PC-3 (cell line): ENCODE measurements around the gene ARL4D. TPM values are rescaled to one million over a fixed set of nuclear protein-coding genes. Genes with fewer than 3 reads are reported as not detected.

Source experiments
- ATAC-seq: fragments of 200-7000 bp; cut with Tn5 transposase; 2 replicates; pipeline ENCODE4 v1.9.1; 2020; ENCODE audit warnings: mild to moderate bottlenecking, moderate library complexity
- BruUV-seq: library from RNA; stranded (reverse); fragments of 400-500 nt; replicated peaks from 2 replicates; lab custom pipeline; 2021; lab: Mats Ljungman, UMichigan
- CTCF ChIA-PET: fragments of 300-600 bp; sonication (Branson Sonifier 250); formaldehyde crosslinking; loops from one replicate; lab custom pipeline; 2022; ENCODE audit warnings: antibody characterized with exemption; lab: Charles Lee
- POLR2A ChIA-PET: fragments of 300-600 bp; sonication (Branson Sonifier 250); formaldehyde crosslinking; loops from one replicate; lab custom pipeline; 2022; ENCODE audit warnings: antibody characterized with exemption; ENCODE audit not compliant: unreplicated experiment; lab: Charles Lee
- DNase-seq: peaks from one replicate; pipeline ENCODE4 v3.0.0-alpha.2; 2015
- H2AFZ ChIP-seq: fragments of 300-600 bp; sonication (generic); 2 replicates; pipeline ENCODE4 v1.6.0; 2016; ENCODE audit warnings: antibody characterized with exemption, low read length
- H3F3A ChIP-seq: fragments of 300-600 bp; sonication (generic); one replicate; pipeline ENCODE4 v1.6.0; 2017; ENCODE audit warnings: antibody characterized with exemption, low read length, control low read depth, mild to moderate bottlenecking; ENCODE audit not compliant: unreplicated experiment
- H3K27ac ChIP-seq: fragments of 300-600 bp; sonication (generic); 2 replicates; pipeline ENCODE4 v1.5.1; 2016; ENCODE audit warnings: mild to moderate bottlenecking, low read length
- H3K27me3 ChIP-seq: fragments of 300-600 bp; sonication (generic); 2 replicates; pipeline ENCODE4 v1.6.1; 2016; ENCODE audit warnings: low read length, mixed read lengths
- H3K36me3 ChIP-seq: fragments of 300-600 bp; sonication (generic); 2 replicates; pipeline ENCODE4 v1.6.1; 2016; ENCODE audit warnings: low read depth, mixed run types, low read length, mixed read lengths
- H3K4me1 ChIP-seq: fragments of 300-600 bp; sonication (generic); 2 replicates; pipeline ENCODE4 v1.5.1; 2016; ENCODE audit warnings: low read length; ENCODE audit not compliant: insufficient read depth
- H3K4me2 ChIP-seq: fragments of 300-600 bp; sonication (generic); 2 replicates; pipeline ENCODE4 v1.6.0; 2016; ENCODE audit warnings: low read length
- H3K4me3 ChIP-seq: fragments of 300-600 bp; sonication (generic); 2 replicates; pipeline ENCODE4 v1.5.1; 2016; ENCODE audit warnings: mild to moderate bottlenecking, low read length, mixed read lengths
- H3K79me2 ChIP-seq: fragments of 300-600 bp; sonication (generic); 2 replicates; pipeline ENCODE4 v1.6.1; 2017; ENCODE audit warnings: low read length, mixed read lengths
- H3K9ac ChIP-seq: fragments of 300-600 bp; sonication (generic); 2 replicates; pipeline ENCODE4 v1.6.0; 2016; ENCODE audit warnings: mild to moderate bottlenecking, low read length
- H3K9me2 ChIP-seq: fragments of 300-600 bp; sonication (generic); replicated peaks from 2 replicates; pipeline ENCODE4 v1.6.1; 2016; ENCODE audit warnings: mixed run types, low read length, mixed read lengths
- H3K9me3 ChIP-seq: fragments of 300-600 bp; sonication (generic); 2 replicates; pipeline ENCODE4 v1.6.1; 2016; ENCODE audit warnings: low read length, mixed read lengths
- H4K20me1 ChIP-seq: fragments of 300-600 bp; sonication (generic); 2 replicates; pipeline ENCODE4 v1.6.1; 2016; ENCODE audit warnings: low read length, mixed read lengths
- CTCF ChIP-seq: fragments of 300-600 bp; sonication (generic); conservative IDR thresholded peaks from 2 replicates; pipeline ENCODE4 v1.5.1; 2017; ENCODE audit warnings: antibody characterized with exemption, low read depth, mild to moderate bottlenecking, low read length
- EZH2 ChIP-seq: fragments of 300-600 bp; sonication (generic); IDR thresholded peaks from one replicate; pipeline ENCODE4 v1.6.1; 2017; ENCODE audit warnings: antibody characterized with exemption, mild to moderate bottlenecking, low read length; ENCODE audit not compliant: unreplicated experiment
- EZH2phosphoT487 ChIP-seq: fragments of 300-600 bp; sonication (generic); IDR thresholded peaks from 2 replicates; pipeline ENCODE4 v1.6.1; 2018; ENCODE audit warnings: mild to moderate bottlenecking, antibody characterized with exemption, low read length, borderline replicate concordance
- intact Hi-C: fragments of 100-400 bp; cut with micrococcal nuclease; formaldehyde crosslinking; loops from 2 replicates; pipeline ENCODE4 v1.9.0; 2023
- total RNA-seq: library from RNA; depleted of rRNA; stranded (reverse); fragments of >200 nt; gene quantifications from 2 replicates; pipeline ENCODE4 v1.2.3, GENCODE V29; 2014

Gene ARL4D
- total RNA-seq, 1 experiment from 2014 or later: 14.3 TPM

GRCh38 chr17:43403846-43404245 lies 5.1 kb downstream of the ARL4D start:
- Histone ChIP-seq H3K9me2 (no peaks in the 10 kb centered on the region), H3K36me3 (no peaks in the 10 kb centered on the region), H2AFZ (no peak overlapping the region), H3K9ac (no peak overlapping the region), H3K4me1 (peaks cover 29% of the 10 kb centered on the region), H3K9me3 (no peaks in the 10 kb centered on the region), H4K20me1 (no peaks in the 10 kb centered on the region), H3K4me3 (no peak overlapping the region), H3K79me2 (peaks cover 26% of the 10 kb centered on the region), H3K27ac (no peak overlapping the region), H3F3A (no peaks in the 10 kb centered on the region), H3K27me3 (no peaks in the 10 kb centered on the region), H3K4me2 (no peak overlapping the region)
- ChIA-PET POLR2A (no interaction called here), CTCF (no interaction called here)
- BruUV-seq: no TSS peak
- no peak for ATAC-seq
- TF ChIP-seq CTCF: no peak
- TF ChIP-seq EZH2: no peak
- no peak for TF ChIP-seq EZH2phosphoT487
- DNase-seq: no peak
- intact Hi-C loops: no loop called here

GRCh38 chr17:43405861-43406260 lies 7.1 kb downstream of the ARL4D start:
- peaks cover 6% of the 10 kb centered on the region; the same call in 1 of the 2 replicates for H3K79me2 ChIP-seq
- no peak for DNase-seq
- BruUV-seq: no TSS peak
- ChIA-PET CTCF (interaction anchor here (0.6 kb wide), 1 partner anchor 60 kb away, joined by 6 read pairs; no protein-coding TSS in a partner anchor), POLR2A (no interaction called here)
- H3K4me3 ChIP-seq: no peak overlapping the region
- H3K4me2 ChIP-seq: no peak overlapping the region
- no peaks in the 10 kb centered on the region for H3K9me3 ChIP-seq
- peaks cover 14% of the 10 kb centered on the region for H3K4me1 ChIP-seq
- no peak overlapping the region for H3K27ac ChIP-seq
- H3K9ac ChIP-seq: no peak overlapping the region
- H4K20me1 ChIP-seq: no peaks in the 10 kb centered on the region
- no peaks in the 10 kb centered on the region for H3F3A ChIP-seq
- no peak for TF ChIP-seq EZH2phosphoT487
- TF ChIP-seq CTCF: no peak
- no peak for TF ChIP-seq EZH2
- ATAC-seq: no peak
- no peaks in the 10 kb centered on the region for H3K36me3 ChIP-seq
- no peaks in the 10 kb centered on the region for H3K9me2 ChIP-seq
- no peak overlapping the region for H2AFZ ChIP-seq
- H3K27me3 ChIP-seq: no peaks in the 10 kb centered on the region
- intact Hi-C loops: no loop called here

DNA sequence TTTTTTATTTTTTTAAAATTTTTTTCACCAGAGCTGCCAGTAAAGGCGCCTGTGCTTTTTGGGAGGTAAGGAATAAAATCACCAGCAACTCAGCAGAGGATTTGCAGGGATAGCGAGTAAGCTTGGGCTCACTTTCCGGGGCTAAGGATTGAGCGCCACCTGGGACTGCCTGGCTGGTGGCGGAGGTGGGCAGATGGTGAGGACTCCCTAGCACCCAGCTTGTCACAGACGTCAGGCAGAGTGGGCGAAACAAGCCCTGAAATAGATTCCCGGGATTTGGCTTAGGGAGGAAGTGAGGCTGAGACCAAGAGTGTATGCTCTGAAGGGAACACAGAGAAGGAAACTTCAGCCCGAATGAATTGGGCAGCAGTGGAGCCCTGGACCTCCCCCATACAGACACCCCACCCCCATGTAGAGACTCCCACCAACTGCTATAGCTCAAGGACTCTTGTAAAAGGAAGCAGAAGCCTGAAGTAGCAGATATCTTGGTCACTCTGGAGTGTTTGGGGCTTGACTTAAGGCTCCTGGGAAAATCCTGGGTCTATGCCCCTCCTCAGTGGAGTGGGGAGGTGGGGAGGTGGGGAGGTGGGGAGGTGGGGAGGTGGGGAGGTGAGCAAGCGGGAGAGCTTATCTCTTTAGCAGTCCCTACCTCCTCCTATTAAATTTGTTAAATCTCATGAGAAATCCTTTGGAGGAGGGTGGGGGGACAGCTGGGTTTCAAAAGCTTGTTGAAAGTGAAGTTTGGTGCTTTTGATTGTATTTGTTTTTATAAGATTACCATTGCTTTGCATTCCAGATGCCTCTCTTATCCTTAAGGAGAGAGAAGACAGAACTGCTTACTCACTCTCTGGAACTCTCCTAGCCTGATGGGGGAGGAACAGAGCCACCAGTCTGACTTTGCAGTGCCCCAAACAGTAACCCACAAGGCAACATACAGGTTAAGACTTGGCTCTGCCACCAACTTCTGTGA lies 8.2 kb downstream of the ARL4D start:
- Histone ChIP-seq H3K9ac (no peak overlapping the region), H3K27me3 (no peaks in the 10 kb centered on the region), H3K79me2 (no peaks in the 10 kb centered on the region), H3F3A (no peaks in the 10 kb centered on the region), H3K4me2 (no peak overlapping the region), H3K27ac (no peak overlapping the region), H3K9me3 (no peaks in the 10 kb centered on the region), H3K4me3 (no peak overlapping the region), H4K20me1 (no peaks in the 10 kb centered on the region), H3K9me2 (no peaks in the 10 kb centered on the region), H3K36me3 (no peaks in the 10 kb centered on the region), H3K4me1 (peaks cover 4% of the 10 kb centered on the region; the same call in 1 of the 2 replicates), H2AFZ (no peak overlapping the region)
- intact Hi-C loops: no loop called here
- BruUV-seq: no TSS peak
- no peak for ATAC-seq
- ChIA-PET POLR2A (interaction anchor here (0.7 kb wide), 1 partner anchor 46 kb away, joined by 3 read pairs; no protein-coding TSS in a partner anchor), CTCF (interaction anchor here (0.6 kb wide), 1 partner anchor 59 kb away, joined by 6 read pairs; no protein-coding TSS in a partner anchor)
- DNase-seq: no peak
- no peak for TF ChIP-seq CTCF
- no peak for TF ChIP-seq EZH2
- TF ChIP-seq EZH2phosphoT487: no peak
